ENCODE measurements around the gene RPA1. TPM values are rescaled to one million over a fixed set of nuclear protein-coding genes. Genes with fewer than 3 reads are reported as not detected.

The RPA1 gene
- total RNA-seq, 2 experiments from 2014 or later = 191 to 195 TPM

GRCh38 chr17:1928976-1929375 is 99.2 kb downstream of the RPA1 start:
- ChIA-PET CTCF (no interaction called here), POLR2A (no interaction called here)

GRCh38 chr17:1930337-1930645 is 100.5 kb downstream of the RPA1 start:
- POLR2A ChIA-PET = no interaction called here

GRCh38 chr17:1931844-1932579 is 102.2 kb downstream of the RPA1 start:
- POLR2A ChIA-PET = no interaction called here
- CTCF ChIA-PET = interaction anchor here (1.0 to 1.1 kb wide), 2 partner anchors 94 to 303 kb away, joined by 3 read pairs; no protein-coding TSS in a partner anchor

More at GRCh38 chr17:1930337-1930645, 100.5 kb downstream of the RPA1 start:
- CTCF ChIA-PET = no interaction called here

- CTCF ChIA-PET = no interaction called here
- POLR2A ChIA-PET = no interaction called here
These were observed 104.3 kb downstream of the RPA1 start for GRCh38 chr17:1933875-1934715.

- ChIA-PET POLR2A (no interaction called here), CTCF (no interaction called here)
These were observed 105.1 kb downstream of the RPA1 start for GRCh38 chr17:1934901-1935300.

- POLR2A ChIA-PET = no interaction called here
- CTCF ChIA-PET = no interaction called here
These were observed 107.0 kb downstream of the RPA1 start for GRCh38 chr17:1936766-1937165.

GRCh38 chr17:1937461-1937860 is 107.7 kb downstream of the RPA1 start:
- ChIA-PET POLR2A (no interaction called here), CTCF (no interaction called here)

- ChIA-PET CTCF (interaction anchor here (0.6 kb wide), 1 partner anchor 34 kb away, joined by 5 read pairs; no protein-coding TSS in a partner anchor), POLR2A (no interaction called here)
These were observed 110.4 kb downstream of the RPA1 start for GRCh38 chr17:1939981-1940809.

- ChIA-PET POLR2A (no interaction called here), CTCF (interaction anchor here (0.6 kb wide), 1 partner anchor 35 kb away, joined by 5 read pairs; no protein-coding TSS in a partner anchor)
These were observed 111.0 kb downstream of the RPA1 start for GRCh38 chr17:1940810-1941185.

- ChIA-PET CTCF (interaction anchor here (0.6 kb wide), 2 partner anchors 35 to 59 kb away, joined by 4 to 5 read pairs; no protein-coding TSS in a partner anchor), POLR2A (no interaction called here)
These were observed 111.7 kb downstream of the RPA1 start for GRCh38 chr17:1941272-1942065.

GRCh38 chr17:1942066-1942365 is 112.2 kb downstream of the RPA1 start:
- CTCF ChIA-PET = interaction anchor here (0.6 kb wide), 1 partner anchor 60 kb away, joined by 4 read pairs; no protein-coding TSS in a partner anchor
- POLR2A ChIA-PET = no interaction called here

- ChIA-PET CTCF (no interaction called here), POLR2A (no interaction called here)
These were observed 113.0 kb downstream of the RPA1 start for GRCh38 chr17:1942666-1943435.

- ChIA-PET POLR2A (no interaction called here), CTCF (no interaction called here)
These were observed 113.6 kb downstream of the RPA1 start for GRCh38 chr17:1943436-1943831.

- POLR2A ChIA-PET = no interaction called here
These were observed 115.8 kb downstream of the RPA1 start for GRCh38 chr17:1945621-1946020.

GRCh38 chr17:1946021-1946932 is 116.5 kb downstream of the RPA1 start:
- CTCF ChIA-PET = no interaction called here
- POLR2A ChIA-PET = no interaction called here

More at GRCh38 chr17:1945621-1946020, 115.8 kb downstream of the RPA1 start:
- CTCF ChIA-PET = no interaction called here

- ChIA-PET POLR2A (no interaction called here), CTCF (no interaction called here)
These were observed 117.5 kb downstream of the RPA1 start for GRCh38 chr17:1947229-1947742.

GRCh38 chr17:1947743-1948516 is 118.1 kb downstream of the RPA1 start:
- CTCF ChIA-PET = no interaction called here
- POLR2A ChIA-PET = no interaction called here

All from activated CD8-positive, alpha-beta memory T cell treated with anti-CD3 and anti-CD28 coated beads for 36 hours (primary cell).